ENCODE measurements around the gene LRMDA. TPM values are rescaled to one million over a fixed set of nuclear protein-coding genes. Genes with fewer than 3 reads are reported as not detected.

The LRMDA gene
- total and polyA plus RNA-seq, 10 of the 15 experiments (the other 5 are each of a cell fraction or from before 2014, with no cell fraction given), result 0.07 to 0.54 (median 0.29) TPM; not detected in 4

DNA sequence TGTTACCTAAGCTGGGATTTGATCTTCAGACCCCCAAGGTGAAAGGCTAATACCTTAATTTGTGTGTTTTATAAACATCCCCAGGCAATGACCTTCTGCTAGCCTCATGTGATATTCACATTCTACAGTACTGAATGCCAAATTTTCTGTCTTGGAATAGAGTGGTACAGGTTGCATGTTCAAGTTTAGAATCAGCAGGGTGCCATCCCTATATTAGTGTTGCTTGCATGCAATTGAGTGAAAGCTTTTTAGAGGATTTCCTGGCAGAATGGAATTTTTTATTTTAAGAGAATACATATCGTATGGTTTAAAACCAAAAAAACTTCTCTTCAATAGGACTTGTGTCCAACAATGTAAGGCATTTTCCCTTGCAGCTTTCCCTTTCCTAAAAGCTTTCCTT, 107.3 kb downstream of the LRMDA start:
- H3K27me3 ChIP-seq (replicated peaks in 1 of 2; ENCODE audit: control insufficient read depth in 2 of 2, insufficient read depth in 2 of 2, low read length in 1 of 2), result no peaks in the 10 kb centered on the region; a peak in 1 of 4 replicates
- no peaks in the 10 kb centered on the region for H4K20me1 ChIP-seq (ENCODE audit: control insufficient read depth, insufficient read depth)
- no peaks in the 10 kb centered on the region for H3K9me3 ChIP-seq (replicated peaks; ENCODE audit: control insufficient read depth, insufficient read depth, low read length)
- FAIRE-seq (no peak), ATAC-seq (no peak), DNase-seq (ENCODE audit: low read depth, low spot score) (no peak)
- POLR2A ChIA-PET, result interaction anchor here (0.6 to 1.3 kb wide), 2 partner anchors 12 to 86 kb away, joined by 3 to 4 read pairs; no protein-coding TSS in a partner anchor
- no peaks in the 10 kb centered on the region for H3K36me3 ChIP-seq (ENCODE audit: control insufficient read depth in 2 of 2, insufficient read depth in 2 of 2, low read length in 1 of 2)
- intact Hi-C loops (cut with micrococcal nuclease; ENCODE audit: unreplicated experiment) (no loop called here), in situ Hi-C loops (cut with MboI) (no loop called here)
- H2AFZ ChIP-seq (ENCODE audit: control insufficient read depth, low read depth, low read length), result no peak overlapping the region
- RAD21 ChIA-PET (ENCODE audit: unreplicated experiment), result interaction anchor here (0.6 kb wide), 1 partner anchor 43 kb away, joined by 3 read pairs; no protein-coding TSS in a partner anchor
- no peaks in the 10 kb centered on the region for H3K79me2 ChIP-seq (ENCODE audit: control insufficient read depth, insufficient read depth, low read length)
- SMC1A ChIA-PET (ENCODE audit: uncharacterized antibody, unreplicated experiment), result interaction anchor here (1.2 to 2.8 kb wide), 4 partner anchors 13 to 113 kb away, joined by 3 to 10 read pairs (median 5); no protein-coding TSS in a partner anchor
- 0% methylated on average over 1 of the region's 1 CpG for WGBS (ENCODE audit: insufficient coverage, insufficient replicate concordance, low lambda C conversion rate, missing lambda C conversion rate)
- no peak overlapping the region for H3K27ac ChIP-seq (ENCODE audit: control insufficient read depth, insufficient read depth)
- H3K9ac ChIP-seq (ENCODE audit: control insufficient read depth, insufficient read depth, low read length), result no peak overlapping the region
- BruUV-seq (replicated peaks), result no TSS peak
- TF ChIP-seq, protein P1, sequence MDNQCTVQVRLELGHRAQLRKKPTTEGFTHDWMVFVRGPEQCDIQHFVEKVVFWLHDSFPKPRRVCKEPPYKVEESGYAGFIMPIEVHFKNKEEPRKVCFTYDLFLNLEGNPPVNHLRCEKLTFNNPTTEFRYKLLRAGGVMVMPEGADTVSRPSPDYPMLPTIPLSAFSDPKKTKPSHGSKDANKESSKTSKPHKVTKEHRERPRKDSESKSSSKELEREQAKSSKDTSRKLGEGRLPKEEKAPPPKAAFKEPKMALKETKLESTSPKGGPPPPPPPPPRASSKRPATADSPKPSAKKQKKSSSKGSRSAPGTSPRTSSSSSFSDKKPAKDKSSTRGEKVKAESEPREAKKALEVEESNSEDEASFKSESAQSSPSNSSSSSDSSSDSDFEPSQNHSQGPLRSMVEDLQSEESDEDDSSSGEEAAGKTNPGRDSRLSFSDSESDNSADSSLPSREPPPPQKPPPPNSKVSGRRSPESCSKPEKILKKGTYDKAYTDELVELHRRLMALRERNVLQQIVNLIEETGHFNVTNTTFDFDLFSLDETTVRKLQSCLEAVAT (IDR thresholded peaks at IDR 0.05), result no peak
- no peak overlapping the region for H3K4me2 ChIP-seq (ENCODE audit: control insufficient read depth, insufficient read depth)
- no peaks in the 10 kb centered on the region; the same call in 1 of the 2 replicates for H3K4me1 ChIP-seq (ENCODE audit: control insufficient read depth, insufficient read depth, low read length)
- CTCF ChIA-PET, result no interaction called here
- H3K4me3 ChIP-seq, result no peak overlapping the region

DNA sequence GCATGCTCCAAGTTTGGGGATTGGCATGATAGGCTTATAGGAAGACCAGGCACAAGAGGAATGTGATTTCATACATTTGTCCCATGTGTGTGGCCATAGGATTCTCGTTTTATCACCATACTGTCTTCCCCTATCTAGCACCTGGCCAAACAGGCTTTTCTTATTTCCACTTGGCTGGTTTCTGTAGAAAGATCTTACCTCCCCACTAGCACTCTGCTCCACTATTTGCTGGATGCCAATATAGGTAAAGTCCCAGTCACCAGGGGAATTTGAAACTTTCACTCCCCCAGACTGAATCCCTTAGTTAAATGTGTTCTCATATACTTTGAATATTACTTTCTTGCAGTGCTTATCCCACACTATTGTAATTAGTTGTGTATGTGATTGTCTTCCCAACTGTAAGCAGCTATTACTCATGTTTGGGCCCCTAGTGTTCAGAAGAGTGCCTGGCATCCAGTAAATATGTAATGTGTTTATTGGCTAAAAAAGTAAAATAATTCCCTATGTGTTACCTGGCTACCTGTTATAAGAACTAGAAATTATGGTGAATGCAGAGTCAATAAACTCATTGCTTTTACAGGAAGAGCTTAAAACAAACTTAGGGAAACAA, 109.0 kb downstream of the LRMDA start:
- no peak overlapping the region for H3K4me3 ChIP-seq
- BruUV-seq (replicated peaks), result no TSS peak
- no peak overlapping the region for H3K27ac ChIP-seq (ENCODE audit: control insufficient read depth, insufficient read depth)
- DNase-seq (ENCODE audit: low read depth, low spot score), result no peak
- H3K9ac ChIP-seq (ENCODE audit: control insufficient read depth, insufficient read depth, low read length), result no peak overlapping the region
- ChIA-PET SMC1A (ENCODE audit: uncharacterized antibody, unreplicated experiment) (interaction anchor here (0.6 to 2.8 kb wide), 16 partner anchors 11 to 186 kb away, joined by 3 to 19 read pairs (median 4); partner anchors contain the start of gene ZNF503), POLR2A (interaction anchor here (0.7 to 2.4 kb wide), 5 partner anchors 9 to 79 kb away, joined by 3 to 6 read pairs (median 5); no protein-coding TSS in a partner anchor), CTCF (interaction anchor here (0.7 to 1.3 kb wide), 3 partner anchors 49 to 496 kb away, joined by 3 to 4 read pairs (median 3); no protein-coding TSS in a partner anchor), RAD21 (ENCODE audit: unreplicated experiment) (interaction anchor here (0.7 to 3.4 kb wide), 8 partner anchors 28 to 138 kb away, joined by 3 to 18 read pairs (median 4); no protein-coding TSS in a partner anchor)
- in situ Hi-C loops (cut with MboI) (no loop called here), intact Hi-C loops (cut with micrococcal nuclease; ENCODE audit: unreplicated experiment) (loop anchor here (5.0 kb wide), 1 partner anchor 138 kb away; the partner anchor contains the start of gene ZNF503)
- WGBS (ENCODE audit: insufficient coverage, insufficient replicate concordance, low lambda C conversion rate, missing lambda C conversion rate), result 0% methylated on average over 1 of the region's 1 CpG
- no peaks in the 10 kb centered on the region for H4K20me1 ChIP-seq (ENCODE audit: control insufficient read depth, insufficient read depth)
- no peak overlapping the region for H2AFZ ChIP-seq (ENCODE audit: control insufficient read depth, low read depth, low read length)
- no peaks in the 10 kb centered on the region for H3K36me3 ChIP-seq (ENCODE audit: control insufficient read depth in 2 of 2, insufficient read depth in 2 of 2, low read length in 1 of 2)
- no peaks in the 10 kb centered on the region; the same call in 1 of the 2 replicates for H3K4me1 ChIP-seq (ENCODE audit: control insufficient read depth, insufficient read depth, low read length)
- no peaks in the 10 kb centered on the region; a peak in 1 of 4 replicates for H3K27me3 ChIP-seq (replicated peaks in 1 of 2; ENCODE audit: control insufficient read depth in 2 of 2, insufficient read depth in 2 of 2, low read length in 1 of 2)
- peak; percentile 86 for ATAC-seq
- no peak overlapping the region for H3K4me2 ChIP-seq (ENCODE audit: control insufficient read depth, insufficient read depth)
- no peaks in the 10 kb centered on the region for H3K79me2 ChIP-seq (ENCODE audit: control insufficient read depth, insufficient read depth, low read length)
- H3K9me3 ChIP-seq (replicated peaks; ENCODE audit: control insufficient read depth, insufficient read depth, low read length), result no peaks in the 10 kb centered on the region
- no peak for FAIRE-seq
- TF ChIP-seq, protein P2, sequence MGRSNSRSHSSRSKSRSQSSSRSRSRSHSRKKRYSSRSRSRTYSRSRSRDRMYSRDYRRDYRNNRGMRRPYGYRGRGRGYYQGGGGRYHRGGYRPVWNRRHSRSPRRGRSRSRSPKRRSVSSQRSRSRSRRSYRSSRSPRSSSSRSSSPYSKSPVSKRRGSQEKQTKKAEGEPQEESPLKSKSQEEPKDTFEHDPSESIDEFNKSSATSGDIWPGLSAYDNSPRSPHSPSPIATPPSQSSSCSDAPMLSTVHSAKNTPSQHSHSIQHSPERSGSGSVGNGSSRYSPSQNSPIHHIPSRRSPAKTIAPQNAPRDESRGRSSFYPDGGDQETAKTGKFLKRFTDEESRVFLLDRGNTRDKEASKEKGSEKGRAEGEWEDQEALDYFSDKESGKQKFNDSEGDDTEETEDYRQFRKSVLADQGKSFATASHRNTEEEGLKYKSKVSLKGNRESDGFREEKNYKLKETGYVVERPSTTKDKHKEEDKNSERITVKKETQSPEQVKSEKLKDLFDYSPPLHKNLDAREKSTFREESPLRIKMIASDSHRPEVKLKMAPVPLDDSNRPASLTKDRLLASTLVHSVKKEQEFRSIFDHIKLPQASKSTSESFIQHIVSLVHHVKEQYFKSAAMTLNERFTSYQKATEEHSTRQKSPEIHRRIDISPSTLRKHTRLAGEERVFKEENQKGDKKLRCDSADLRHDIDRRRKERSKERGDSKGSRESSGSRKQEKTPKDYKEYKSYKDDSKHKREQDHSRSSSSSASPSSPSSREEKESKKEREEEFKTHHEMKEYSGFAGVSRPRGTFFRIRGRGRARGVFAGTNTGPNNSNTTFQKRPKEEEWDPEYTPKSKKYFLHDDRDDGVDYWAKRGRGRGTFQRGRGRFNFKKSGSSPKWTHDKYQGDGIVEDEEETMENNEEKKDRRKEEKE (IDR thresholded peaks at IDR 0.05), result no peak
- TF ChIP-seq STAT1 (conservative IDR thresholded peaks at IDR 0.05) (no peak), SRF (IDR thresholded peaks at IDR 0.05; ENCODE audit: low read depth in 2 of 2, low read length in 2 of 2) (no peak), IKZF1 (conservative IDR thresholded peaks at IDR 0.05) (peak; percentile 59), NFXL1 (IDR thresholded peaks at IDR 0.05; ENCODE audit: borderline replicate concordance) (no peak), CREM (IDR thresholded peaks at IDR 0.05; ENCODE audit: low read depth) (no peak)
- TF ChIP-seq, protein P3, sequence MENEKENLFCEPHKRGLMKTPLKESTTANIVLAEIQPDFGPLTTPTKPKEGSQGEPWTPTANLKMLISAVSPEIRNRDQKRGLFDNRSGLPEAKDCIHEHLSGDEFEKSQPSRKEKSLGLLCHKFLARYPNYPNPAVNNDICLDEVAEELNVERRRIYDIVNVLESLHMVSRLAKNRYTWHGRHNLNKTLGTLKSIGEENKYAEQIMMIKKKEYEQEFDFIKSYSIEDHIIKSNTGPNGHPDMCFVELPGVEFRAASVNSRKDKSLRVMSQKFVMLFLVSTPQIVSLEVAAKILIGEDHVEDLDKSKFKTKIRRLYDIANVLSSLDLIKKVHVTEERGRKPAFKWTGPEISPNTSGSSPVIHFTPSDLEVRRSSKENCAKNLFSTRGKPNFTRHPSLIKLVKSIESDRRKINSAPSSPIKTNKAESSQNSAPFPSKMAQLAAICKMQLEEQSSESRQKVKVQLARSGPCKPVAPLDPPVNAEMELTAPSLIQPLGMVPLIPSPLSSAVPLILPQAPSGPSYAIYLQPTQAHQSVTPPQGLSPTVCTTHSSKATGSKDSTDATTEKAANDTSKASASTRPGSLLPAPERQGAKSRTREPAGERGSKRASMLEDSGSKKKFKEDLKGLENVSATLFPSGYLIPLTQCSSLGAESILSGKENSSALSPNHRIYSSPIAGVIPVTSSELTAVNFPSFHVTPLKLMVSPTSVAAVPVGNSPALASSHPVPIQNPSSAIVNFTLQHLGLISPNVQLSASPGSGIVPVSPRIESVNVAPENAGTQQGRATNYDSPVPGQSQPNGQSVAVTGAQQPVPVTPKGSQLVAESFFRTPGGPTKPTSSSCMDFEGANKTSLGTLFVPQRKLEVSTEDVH (IDR thresholded peaks at IDR 0.05; ENCODE audit: low read depth, partially characterized antibody), result no peak

Data from GM12878 (cell line).